C1 segment of cervical spinal cord (tissue), 14 donors: ENCODE measurements around the gene ZFYVE28.

Source experiments
- DNase-seq, 14 donors: peaks; one replicate each; lab custom pipeline; 2025; lab: John Stamatoyannopoulos, UW

Gene ZFYVE28

DNA sequence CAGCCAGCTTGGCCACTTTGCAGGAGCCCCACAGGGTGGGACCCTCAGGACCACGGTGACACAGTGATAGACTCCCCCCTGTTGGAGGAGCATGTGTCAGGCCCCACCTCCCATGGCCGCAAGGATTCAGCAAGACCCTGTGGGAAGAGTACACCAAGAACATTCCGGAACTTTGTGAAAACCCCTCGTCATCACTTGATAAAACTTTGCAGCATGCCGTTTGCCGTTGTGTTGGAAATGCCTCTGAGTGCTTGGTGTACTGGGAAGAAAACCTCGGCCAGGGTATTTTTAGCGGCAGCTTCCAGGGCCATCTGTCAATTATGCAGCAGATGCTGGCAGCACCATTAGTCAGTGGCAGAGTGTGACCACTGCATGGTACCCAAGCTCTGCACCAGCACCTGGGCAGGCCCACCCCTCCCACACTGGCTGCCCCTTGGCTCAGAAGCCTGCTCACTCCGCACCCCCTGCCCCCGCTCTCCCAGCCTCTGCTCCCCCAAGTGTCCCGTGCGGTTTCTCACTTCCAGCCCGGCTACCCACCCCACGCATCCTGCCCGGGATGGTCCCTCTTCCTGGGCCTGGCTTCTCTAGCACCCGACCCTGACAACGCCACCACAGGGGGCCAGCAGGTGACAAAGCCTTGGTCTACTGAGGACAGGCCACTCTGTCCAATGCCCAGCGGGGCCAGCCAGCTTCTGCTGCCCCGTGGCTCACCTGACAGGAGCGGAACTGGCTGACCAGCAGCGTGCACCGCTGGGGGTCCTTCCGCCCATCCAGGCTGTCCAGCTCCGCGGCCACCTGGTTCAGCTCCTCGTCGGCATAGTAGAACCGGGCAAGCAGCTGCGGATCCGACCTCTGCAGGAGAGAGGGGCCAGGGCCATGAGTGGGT is 65.0 kb downstream of the ZFYVE28 start:
- peak in 1 of 14 donors; percentile 88 for DNase-seq

DNA sequence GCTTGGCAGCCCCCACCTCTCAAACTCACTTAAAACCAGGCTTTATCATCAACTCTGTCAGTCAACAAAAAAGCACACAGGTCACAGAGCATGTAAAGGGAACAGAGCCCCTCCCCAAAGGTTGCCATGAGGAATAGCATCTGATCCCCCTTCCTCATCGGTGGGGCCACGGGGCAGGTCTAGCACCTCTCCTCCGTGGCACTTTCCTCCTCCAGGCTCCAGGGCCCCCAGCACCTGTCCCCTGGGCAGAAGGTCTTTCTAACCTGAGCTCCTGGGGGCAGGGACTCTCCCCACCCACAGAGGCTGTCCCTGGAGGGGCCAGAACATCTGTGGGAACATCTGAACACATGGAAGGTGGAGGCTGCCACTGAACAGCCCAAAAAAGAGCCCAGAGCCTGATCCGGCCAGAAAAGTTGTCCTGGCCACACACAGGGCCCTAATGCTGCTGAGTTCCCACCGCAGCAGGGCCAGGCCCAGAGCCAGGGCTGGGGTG is 65.7 kb downstream of the ZFYVE28 start:
- no peak for DNase-seq

DNA sequence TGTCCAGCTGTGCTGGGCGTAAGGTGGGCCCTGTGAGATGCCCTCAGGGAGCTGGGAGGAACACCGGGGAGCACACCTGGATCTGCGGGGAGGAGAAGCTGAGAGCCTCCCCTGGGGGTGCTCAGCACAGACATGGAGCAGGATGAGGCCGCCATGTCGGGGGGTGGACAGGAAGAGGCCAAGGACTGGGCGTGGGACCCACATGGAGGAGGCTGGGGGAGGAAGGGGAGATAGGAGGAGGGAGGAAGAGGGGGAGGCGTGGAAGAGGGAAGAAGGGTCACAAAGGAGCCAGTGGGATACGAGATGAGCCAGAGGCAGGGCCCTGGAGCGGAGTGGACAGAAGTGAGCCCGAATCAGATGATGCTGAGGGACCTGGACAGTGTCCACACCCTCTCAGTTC is 66.3 kb downstream of the ZFYVE28 start:
- DNase-seq, result no peak

DNA sequence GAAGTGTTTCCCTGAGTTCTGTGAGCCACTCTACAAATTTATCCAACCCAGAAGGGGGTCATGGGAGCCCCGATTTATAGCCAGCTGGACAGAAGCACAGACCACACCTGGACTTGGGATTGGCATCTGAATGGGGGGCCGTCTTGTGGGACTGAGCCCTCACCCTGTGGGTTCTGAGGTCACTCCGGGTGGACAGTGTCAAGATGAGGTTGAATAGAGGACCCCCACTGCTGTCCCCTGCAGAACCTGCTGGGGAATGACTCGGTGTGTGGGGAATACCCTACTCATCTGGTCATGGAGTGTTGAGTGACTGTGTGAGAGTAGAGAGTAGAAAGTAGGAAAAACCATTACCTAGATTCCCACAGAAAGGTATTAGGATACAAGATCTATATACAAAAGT is 67.5 kb downstream of the ZFYVE28 start:
- no peak for DNase-seq

DNA sequence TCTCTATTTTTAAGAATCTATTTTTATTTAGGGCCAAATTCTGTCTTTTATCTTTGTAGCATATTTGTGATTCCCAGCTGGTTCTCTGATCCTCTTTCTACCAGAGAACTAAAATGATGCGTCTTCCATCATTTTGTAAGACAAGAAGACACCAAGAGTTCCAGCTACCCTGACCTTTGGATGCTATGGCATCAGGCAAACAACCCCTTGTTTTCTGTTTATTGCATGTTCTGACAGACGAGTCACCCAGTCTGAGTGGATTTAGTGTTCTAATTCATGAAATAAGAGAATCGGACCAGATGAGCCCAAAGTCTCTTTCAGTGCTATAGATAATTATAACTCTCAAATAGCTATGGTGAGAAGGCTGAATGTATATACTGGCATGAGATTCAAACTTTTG is 69.7 kb downstream of the ZFYVE28 start:
- DNase-seq, result no peak

DNA sequence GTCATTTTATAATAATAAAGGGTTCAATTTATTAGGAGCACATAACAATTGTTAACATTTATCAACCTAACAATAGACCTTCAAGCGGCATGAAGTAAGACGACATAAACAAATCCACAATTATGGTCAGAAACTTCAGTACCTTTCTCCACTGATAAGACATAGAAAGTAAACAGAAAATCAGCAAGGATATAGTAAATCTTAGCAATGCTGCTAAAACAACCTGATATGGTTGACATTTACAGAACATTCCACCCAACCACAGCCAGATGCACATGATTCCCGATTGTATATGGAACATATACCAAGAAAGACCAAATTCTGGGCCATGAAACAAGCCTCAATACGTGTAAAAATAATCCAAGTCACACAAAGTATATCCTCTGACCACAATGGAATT is 71.3 kb downstream of the ZFYVE28 start:
- no peak for DNase-seq

DNA sequence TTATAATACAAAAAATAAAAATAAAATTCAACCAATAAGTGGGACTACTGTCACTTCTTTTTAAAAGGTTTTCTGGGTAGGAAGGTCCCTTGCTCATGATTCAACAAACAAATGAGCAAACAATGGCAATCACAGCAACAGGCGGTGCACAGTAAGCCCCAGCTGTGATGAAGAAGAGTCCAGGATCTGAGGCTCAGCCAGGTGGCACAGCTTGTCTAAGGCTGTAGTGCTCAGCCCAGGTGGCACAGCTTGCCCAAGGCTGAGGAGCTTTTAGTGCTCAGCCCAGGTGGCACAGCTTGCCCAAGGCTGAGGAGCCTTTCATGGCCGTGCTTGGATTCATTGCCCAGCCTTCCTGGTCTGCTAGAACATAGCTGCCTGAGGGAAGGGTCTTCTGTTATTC is 75.0 kb downstream of the ZFYVE28 start:
- peak in 1 of 14 donors; percentile 72 for DNase-seq

DNA sequence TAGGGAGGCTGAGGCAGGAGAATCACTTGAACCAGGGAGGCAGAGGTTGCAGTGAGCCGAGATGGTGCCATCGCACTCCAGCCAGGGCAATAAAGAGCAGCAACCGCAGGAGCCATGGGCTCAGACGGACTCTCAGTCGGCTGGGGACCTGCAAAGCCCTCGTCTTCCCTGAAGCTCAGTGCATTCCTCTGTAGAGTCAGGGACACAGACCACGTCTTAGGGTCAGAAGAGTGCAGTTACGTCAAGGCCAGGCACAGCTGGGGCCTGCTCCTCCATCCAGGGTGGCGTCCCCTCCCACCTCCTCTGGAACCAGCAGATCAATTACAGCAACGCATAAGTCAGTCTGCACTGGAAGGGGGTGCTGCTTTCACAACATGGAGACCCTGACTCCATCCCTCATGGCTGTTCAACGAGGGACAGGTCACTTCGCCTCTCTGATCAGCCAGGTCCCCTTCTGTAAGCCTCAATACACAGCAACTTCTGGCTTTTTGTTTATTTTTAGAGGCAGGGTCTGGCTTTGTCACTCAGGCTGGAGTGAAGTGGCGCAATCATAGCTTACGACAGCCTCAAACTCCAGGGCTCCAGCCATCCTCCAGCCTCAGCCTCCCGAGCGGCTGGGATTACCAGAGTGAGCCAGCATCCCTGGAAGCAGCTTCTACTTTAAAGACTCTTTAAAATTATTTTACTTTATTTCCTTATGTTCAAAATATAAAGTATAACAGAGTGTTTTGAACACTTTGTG is 76.4 kb downstream of the ZFYVE28 start:
- no peak for DNase-seq

DNA sequence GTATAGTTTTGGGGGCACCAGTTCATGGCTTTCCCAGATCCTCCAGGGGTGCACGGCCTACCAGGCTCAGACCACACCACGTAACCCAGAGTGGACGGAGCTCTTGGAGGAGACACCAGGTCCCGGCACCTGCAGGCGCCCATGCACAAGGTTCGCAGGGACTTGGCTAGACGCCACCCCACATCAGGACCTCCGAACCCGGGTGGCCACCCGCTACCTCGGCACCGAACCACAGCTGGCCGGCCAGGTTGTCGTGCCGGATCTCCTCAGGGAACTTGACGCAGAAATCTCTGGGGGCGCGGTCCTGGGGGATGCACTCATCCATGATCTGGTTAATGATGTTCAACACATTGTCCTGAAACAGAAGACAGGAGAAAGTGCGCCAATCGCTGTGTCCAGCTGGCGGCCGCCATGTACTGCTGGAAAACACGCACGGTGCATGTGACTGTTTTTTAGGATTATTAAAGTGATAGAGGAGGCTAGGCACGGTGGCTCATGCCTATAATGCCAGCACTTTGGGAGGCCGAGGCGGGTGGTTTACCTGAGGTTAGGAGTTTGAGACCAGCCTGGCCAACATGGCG is 77.1 kb downstream of the ZFYVE28 start:
- no peak for DNase-seq

DNA sequence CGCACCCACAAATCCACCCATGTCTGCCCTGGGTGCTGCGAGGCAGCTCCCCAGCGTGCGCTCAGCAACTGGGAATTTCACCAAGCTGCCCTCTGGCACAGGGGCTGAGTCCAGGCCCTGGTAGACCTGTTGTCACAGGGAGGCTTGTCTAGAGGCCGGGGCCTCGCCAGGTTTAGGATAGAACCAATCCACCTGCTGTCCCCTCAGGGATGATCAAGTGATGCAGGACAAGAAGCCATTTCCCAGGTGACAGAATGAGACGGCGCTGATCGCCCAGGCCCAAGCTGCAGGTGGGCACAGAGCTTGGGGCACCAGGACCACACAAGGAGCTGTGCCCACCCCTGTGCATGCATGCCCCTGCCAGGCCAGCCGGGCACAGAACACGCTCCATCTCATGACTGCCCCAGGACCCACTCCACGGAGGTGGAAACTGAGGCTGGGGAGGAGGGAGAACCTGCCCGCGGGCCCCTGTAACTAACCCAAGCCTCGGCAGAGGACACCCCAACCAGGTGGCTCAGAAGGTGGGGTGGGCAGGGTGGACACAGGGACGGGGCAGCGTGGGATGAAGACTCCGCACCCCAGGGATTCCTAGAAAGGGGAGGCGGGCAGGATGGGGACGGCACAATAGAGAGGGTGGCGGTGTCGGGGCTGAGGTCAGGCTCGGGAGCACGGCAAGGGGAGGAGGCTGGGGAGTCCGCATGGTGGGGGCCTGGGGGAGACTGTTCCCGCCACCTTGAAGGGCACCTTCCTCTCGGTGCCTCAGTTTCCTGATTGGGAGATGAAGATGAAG is 78.0 kb downstream of the ZFYVE28 start:
- DNase-seq, result peak in 1 of 14 donors; percentile 83

DNA sequence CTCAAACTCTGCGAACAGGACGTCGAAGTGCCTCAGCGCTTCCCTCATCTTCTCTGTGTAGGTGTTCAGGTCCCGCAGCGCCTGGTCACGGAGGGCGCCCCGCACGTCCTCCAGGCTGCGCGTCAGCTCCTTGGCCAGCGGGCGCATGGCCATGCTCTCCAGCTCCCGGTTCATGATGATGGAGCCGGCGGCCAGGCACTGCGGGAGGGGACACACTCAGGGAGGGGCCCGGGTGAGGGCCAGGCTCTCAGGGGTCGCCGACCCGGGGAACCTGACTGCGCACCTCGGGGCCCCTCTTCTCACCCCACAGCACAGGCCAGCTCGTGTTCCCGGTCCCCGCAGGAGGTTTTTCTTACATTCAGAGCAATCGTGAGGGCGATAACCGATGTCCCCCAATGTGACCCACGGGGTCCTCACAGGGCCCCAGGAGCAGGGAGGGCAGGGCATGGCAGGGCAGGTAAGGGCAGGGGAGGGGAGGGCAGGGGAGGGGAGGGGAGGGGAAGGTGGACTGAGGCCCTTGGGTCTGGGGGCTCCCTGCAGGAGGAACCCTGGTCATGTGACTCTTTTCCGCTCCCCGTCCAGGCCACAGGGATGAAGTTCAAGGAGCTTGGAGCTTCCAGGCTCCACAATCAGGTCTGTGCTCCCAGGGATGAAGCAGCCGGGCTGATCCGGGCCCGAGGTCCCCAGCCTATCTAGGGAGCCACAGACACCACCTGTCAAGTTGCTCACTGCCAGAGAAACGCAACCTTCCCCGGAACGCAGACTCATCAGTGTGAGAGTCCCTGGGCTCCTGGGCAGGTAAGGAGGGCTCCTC is 78.8 kb downstream of the ZFYVE28 start:
- peak in 1 of 14 donors; percentile 83 for DNase-seq

DNA sequence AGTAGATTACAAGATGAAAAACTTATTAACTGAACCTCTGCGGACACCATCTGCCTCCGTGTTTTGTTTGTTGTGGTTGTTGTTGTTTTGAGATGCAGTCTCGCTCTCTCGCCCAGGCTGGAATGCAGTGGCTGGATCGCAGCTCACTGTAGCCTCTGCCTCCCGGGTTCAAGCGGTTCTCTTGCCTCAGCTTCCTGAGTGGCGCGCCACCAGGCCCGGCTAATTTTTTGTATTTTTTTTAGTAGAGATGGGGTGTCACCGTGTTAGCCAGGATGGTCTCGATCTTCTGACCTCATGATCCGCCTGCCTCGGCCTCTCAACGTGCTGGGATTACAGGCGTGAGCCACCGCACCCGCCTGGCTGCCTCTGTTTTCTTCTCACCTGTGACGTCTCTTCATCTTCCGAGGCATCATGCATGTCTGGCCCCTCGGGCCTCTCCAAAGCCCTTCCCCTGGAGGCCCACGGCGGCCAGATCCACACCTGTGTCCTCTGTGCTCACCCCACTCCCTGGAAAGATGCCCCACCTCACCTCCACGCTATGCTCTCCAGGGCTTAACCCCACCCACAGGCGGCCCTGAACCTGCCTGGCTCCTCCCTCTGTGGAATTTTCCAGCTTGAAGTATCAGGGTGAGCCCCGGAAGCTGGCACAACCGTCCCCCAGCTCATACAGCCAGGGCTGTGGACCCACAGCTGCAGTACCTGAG is 79.5 kb downstream of the ZFYVE28 start:
- DNase-seq, result no peak

DNA sequence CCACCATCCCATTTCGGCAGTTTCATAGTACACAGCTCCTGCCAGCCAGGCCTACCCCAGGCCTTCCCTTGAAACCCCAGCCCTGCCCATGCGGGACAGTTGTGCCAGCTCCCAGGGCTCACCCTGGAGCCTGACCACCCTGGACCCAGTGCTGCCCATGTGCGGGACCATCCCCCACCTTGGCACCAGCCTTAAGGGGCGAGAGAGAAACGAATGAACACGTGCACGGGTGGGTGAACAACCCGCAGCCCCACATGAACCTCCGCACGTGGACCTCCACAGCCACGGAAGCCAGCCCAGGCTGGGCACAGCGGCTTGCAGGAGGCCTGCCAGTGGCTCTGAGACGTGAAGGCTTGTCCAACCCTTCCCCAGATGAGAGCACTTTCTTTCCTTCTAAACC is 80.5 kb downstream of the ZFYVE28 start:
- no peak for DNase-seq

DNA sequence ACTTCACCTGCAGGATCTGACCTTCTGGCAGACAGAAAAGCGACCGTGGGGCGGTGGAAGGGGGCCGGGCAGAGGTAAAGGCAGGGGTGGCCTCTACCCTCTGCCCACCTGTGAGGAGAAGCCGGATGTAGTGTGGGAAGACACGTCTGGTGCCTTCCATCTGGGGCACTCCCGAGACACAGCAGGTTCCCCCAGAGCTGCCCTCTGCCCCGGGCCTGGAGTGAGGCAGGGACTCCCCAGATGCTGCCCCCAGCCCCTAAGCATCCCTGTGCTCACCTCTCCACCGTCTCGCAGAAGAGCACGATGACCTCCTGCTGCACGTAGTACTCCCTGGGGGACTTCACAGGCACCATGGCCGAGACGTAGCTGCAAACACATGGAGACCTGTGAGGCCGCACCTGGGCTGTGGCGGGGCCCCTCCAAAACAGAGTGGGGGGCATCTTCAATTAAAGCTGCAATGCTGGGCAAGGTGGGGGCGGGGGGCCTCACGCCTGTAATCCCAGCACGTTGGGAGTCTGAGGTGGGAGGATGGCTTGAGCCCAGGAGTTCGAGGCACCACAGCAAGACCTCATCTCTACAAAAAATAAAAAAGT is 81.2 kb downstream of the ZFYVE28 start:
- no peak for DNase-seq

DNA sequence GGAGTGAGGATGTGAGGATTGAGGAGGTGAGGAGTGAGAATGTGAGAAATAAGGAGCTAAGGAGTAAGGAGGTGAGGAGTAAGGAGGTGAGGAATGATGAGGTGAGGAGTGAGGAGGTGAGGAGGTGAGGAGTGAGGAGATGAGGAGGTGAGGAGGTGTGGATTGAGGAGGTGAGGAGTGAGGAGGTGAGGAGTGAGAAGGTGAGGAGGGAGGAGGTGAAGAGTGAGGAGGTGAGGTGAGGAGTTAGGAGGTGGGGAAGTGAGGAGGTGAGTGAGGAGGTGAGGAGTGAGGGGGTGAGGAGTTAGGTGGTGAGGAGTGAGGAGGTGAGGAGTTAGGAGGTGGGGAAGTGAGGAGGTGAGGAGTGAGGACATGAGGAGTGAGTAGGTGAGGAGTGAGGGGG is 81.8 kb downstream of the ZFYVE28 start:
- no peak for DNase-seq

DNA sequence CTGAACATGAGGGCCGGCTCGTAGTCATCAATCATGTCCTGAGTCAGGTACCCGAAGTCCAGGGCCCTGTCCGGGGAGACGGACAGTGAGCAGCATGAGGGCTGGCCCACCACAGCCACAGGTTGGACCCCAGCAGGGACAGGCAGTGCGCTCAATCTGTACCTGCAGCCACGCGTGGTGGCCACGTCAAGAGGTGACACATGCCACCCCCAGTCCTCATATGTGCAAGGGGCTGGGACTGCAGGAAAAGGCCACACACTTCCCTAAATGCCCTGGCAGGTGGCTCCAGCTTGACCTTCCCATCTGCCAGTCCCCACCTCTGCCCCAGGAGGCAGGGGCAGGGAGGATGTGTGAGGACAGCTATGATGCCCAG is 82.7 kb downstream of the ZFYVE28 start:
- no peak for DNase-seq

DNA sequence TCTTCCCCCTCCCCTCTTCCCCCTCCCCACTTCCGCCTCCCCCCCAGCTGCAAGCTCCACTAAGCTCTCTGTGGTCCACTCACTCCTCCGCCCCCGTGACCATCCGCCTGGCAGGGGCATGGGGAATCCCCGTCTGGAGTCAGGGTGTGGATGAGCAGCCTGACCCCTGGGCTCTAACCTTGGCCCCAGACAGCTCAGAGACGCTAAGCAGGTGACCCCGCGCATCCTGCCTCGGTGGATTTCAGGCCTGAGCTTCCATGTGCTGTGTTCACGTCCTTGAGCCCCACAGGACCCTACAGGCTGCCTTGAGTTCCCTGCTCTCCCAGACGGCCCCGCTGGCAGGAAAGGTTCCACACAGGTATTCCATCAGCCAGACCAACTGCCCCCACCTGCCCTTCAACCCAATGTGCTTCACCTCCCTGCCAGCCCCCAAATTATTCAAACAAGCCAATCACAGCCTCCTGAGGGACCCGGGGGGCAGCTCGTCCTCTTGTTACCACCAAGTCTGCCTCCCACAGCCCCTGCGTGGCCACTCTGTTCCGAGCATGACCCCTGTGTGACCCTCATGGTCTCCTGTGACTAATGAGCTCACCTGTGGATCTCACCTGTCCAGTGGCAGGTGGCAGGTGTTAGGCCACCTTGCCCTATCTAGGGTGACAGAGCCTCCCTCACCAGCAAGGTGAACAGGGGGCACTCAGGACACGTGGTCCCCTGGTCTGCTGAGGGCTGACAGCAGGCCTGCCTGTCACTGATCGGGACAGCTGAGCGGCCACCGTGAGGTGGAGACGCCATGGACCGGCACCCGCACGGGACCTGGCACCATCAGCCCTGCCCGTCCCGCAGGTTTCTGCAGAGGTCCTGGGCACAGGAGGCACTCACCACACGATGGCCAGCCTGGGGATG is 83.4 kb downstream of the ZFYVE28 start:
- no peak for DNase-seq

DNA sequence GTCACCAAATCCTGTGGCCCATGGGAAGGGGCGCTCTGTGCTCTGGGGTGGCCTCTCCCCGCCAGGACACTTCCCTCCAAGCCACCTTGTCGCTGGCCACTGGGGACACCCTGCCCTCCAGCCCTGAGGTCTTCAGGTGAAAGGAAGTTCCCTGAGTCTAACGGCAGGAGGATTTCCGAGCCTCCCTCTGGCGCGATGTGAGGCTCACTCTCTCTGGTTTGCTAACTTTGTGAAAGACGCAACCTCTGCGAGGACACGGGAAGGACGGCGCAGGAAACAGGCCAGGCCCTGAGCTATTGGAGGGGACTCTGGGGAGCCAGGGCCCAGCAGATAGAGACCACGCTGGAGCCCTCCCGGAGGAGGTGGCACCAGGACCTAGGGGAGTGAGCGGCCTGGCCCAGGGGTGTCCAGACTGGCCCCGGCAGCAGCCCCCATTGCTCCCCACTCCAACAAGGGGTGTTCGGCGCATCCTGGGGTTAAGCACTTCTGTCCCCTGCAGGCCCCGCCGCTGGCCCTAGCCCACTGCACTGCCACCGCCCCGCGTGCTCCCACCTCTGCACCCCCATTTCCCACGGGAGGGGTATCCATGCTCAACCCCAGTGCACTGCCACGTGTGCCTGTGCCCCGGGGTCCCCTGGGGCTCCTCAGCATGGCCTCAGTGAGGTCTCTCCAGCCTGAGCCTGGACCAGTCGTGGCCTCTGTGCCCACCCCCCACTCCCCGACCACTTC is 84.4 kb downstream of the ZFYVE28 start:
- no peak for DNase-seq
